PC-9 (cell line): Measurements from ENCODE around the gene NLGN2. TPM values are rescaled to one million over a fixed set of nuclear protein-coding genes. Genes with fewer than 3 reads are reported as not detected.

Source experiments
- BruUV-seq: library from RNA; stranded (reverse); fragments of 400-500 nt; replicated peaks from 2 replicates; lab custom pipeline; 2021; lab: Mats Ljungman, UMichigan
- CTCF ChIA-PET: fragments of 300-600 bp; sonication (Branson Sonifier 250); formaldehyde crosslinking; loops from one replicate; lab custom pipeline; 2022; ENCODE audit warnings: antibody characterized with exemption; lab: Charles Lee
- POLR2A ChIA-PET: fragments of 300-600 bp; sonication (Branson Sonifier 250); formaldehyde crosslinking; loops from one replicate; lab custom pipeline; 2022; ENCODE audit warnings: antibody characterized with exemption; ENCODE audit not compliant: unreplicated experiment; lab: Charles Lee
- DNase-seq, 2 experiments: peaks; one replicate each; pipeline versions ENCODE4 v3.0.0 to v3.0.0-alpha.2; 2015 to 2022; ENCODE audit warnings: mixed read lengths in 1 of 2
- H2AFZ ChIP-seq: fragments of 200-600 bp; sonication (generic); 2 replicates; pipeline ENCODE4 v1.8.1; 2017; ENCODE audit warnings: antibody characterized with exemption
- H3F3A ChIP-seq: fragments of 200-600 bp; sonication (generic); 2 replicates; pipeline ENCODE4 v1.8.1; 2017; ENCODE audit warnings: antibody characterized with exemption, mild to moderate bottlenecking, low read depth; ENCODE audit not compliant: insufficient read depth
- H3K27ac ChIP-seq: fragments of 200-600 bp; sonication (generic); 2 replicates; pipeline ENCODE4 v1.6.1; 2016; ENCODE audit warnings: mixed run types
- H3K27me3 ChIP-seq: fragments of 200-600 bp; sonication (generic); 2 replicates; pipeline ENCODE4 v1.6.1; 2016; ENCODE audit warnings: low read depth, mixed run types; ENCODE audit not compliant: insufficient read depth
- H3K36me3 ChIP-seq: fragments of 200-600 bp; sonication (generic); 2 replicates; pipeline ENCODE4 v1.6.1; 2016; ENCODE audit warnings: low read depth, mixed run types
- H3K4me1 ChIP-seq: fragments of 200-600 bp; sonication (generic); replicated peaks from 2 replicates; pipeline ENCODE4 v1.6.1; 2016; ENCODE audit warnings: mixed run types; ENCODE audit not compliant: insufficient read depth
- H3K4me2 ChIP-seq: fragments of 200-600 bp; sonication (generic); 2 replicates; pipeline ENCODE4 v1.6.1; 2017; ENCODE audit warnings: mixed run types
- H3K4me3 ChIP-seq: fragments of 200-600 bp; sonication (generic); 2 replicates; pipeline ENCODE4 v1.6.1; 2016; ENCODE audit warnings: mixed run types
- H3K79me2 ChIP-seq: fragments of 200-600 bp; sonication (generic); 2 replicates; pipeline ENCODE4 v1.6.1; 2017; ENCODE audit warnings: low read depth, mixed run types
- H3K9me2 ChIP-seq: fragments of 200-600 bp; sonication (generic); 2 replicates; pipeline ENCODE4 v1.8.1; 2017; ENCODE audit warnings: mild to moderate bottlenecking; ENCODE audit not compliant: insufficient read depth
- H3K9me3 ChIP-seq: fragments of 200-600 bp; sonication (generic); 2 replicates; pipeline ENCODE4 v1.8.1; 2016; ENCODE audit warnings: low read depth; ENCODE audit not compliant: insufficient read depth
- H4K20me1 ChIP-seq: fragments of 200-600 bp; sonication (generic); 2 replicates; pipeline ENCODE4 v1.8.1; 2017; ENCODE audit not compliant: insufficient read depth
- EZH2 ChIP-seq: fragments of 200-600 bp; sonication (generic); IDR thresholded peaks from 2 replicates; pipeline ENCODE4 v1.8.0; 2017; ENCODE audit warnings: antibody characterized with exemption, low read depth
- intact Hi-C: fragments of 100-400 bp; cut with micrococcal nuclease; formaldehyde crosslinking; loops from one replicate; pipeline ENCODE4 v1.10.0; 2022; ENCODE audit not compliant: unreplicated experiment
- total RNA-seq: library from RNA; stranded (reverse); gene quantifications from 2 replicates; pipeline ENCODE4 v1.2.3, GENCODE V29; 2021
- TF ChIP-seq, protein P1 (sequence below): fragments of 200-600 bp; sonication (generic); conservative IDR thresholded peaks from 2 replicates; pipeline ENCODE4 v1.6.1; 2017; ENCODE audit warnings: mixed run types, antibody characterized with exemption, mild to moderate bottlenecking, moderate library complexity

The NLGN2 gene
- total RNA-seq, 1 experiment from 2014 or later: 86.3 TPM

DNA sequence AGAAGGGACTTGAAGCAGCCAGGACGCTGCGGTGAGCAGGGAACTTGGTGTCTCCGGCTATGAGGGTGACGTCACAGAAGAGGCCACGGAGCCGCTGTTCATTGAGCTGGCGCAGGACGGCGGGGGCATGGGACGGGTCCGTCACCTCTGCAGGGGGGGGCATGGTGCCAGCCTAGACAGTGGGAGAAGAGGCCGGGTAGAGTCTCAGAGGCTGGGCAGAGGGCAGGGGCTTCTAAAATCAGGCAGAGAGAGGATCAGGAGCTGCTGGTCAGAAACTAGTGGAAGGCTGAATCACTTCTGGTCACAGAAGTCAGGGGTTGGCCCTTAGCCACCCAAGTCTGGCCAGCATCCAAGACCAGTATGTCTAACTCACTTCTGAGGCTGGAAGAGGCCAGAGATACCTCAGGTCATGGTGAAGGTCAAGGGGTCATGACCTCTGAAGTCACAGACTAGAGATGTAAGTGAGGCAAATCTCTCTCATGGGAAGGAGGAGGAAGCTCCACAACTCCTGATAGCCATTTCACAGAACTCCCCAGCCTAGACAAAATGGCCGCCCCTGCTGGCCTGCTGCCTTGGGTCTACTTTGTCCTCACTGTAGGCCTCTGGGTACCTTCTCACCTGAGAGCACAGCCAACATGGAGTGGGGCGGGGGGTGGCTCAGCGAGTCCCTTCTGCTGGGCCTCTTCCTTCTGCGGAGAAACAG lies 59.1 kb downstream of the NLGN2 start:
- DNase-seq: no peak
- BruUV-seq: no TSS peak
- H3K9me2 ChIP-seq: no peaks in the 10 kb centered on the region
- H3K27me3 ChIP-seq: no peaks in the 10 kb centered on the region
- POLR2A ChIA-PET: no interaction called here
- H3F3A ChIP-seq: no peaks in the 10 kb centered on the region
- H3K9me3 ChIP-seq: no peaks in the 10 kb centered on the region
- CTCF ChIA-PET: no interaction called here
- no peak overlapping the region for H3K4me2 ChIP-seq
- TF ChIP-seq, protein P1, sequence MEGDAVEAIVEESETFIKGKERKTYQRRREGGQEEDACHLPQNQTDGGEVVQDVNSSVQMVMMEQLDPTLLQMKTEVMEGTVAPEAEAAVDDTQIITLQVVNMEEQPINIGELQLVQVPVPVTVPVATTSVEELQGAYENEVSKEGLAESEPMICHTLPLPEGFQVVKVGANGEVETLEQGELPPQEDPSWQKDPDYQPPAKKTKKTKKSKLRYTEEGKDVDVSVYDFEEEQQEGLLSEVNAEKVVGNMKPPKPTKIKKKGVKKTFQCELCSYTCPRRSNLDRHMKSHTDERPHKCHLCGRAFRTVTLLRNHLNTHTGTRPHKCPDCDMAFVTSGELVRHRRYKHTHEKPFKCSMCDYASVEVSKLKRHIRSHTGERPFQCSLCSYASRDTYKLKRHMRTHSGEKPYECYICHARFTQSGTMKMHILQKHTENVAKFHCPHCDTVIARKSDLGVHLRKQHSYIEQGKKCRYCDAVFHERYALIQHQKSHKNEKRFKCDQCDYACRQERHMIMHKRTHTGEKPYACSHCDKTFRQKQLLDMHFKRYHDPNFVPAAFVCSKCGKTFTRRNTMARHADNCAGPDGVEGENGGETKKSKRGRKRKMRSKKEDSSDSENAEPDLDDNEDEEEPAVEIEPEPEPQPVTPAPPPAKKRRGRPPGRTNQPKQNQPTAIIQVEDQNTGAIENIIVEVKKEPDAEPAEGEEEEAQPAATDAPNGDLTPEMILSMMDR: no peak
- TF ChIP-seq EZH2: no peak
- H3K4me3 ChIP-seq: no peak overlapping the region
- H3K36me3 ChIP-seq: no peaks in the 10 kb centered on the region
- no peaks in the 10 kb centered on the region for H4K20me1 ChIP-seq
- intact Hi-C loops: no loop called here
- no peak overlapping the region for H2AFZ ChIP-seq
- H3K27ac ChIP-seq: no peak overlapping the region
- H3K4me1 ChIP-seq: no peaks in the 10 kb centered on the region
- H3K79me2 ChIP-seq: no peaks in the 10 kb centered on the region

DNA sequence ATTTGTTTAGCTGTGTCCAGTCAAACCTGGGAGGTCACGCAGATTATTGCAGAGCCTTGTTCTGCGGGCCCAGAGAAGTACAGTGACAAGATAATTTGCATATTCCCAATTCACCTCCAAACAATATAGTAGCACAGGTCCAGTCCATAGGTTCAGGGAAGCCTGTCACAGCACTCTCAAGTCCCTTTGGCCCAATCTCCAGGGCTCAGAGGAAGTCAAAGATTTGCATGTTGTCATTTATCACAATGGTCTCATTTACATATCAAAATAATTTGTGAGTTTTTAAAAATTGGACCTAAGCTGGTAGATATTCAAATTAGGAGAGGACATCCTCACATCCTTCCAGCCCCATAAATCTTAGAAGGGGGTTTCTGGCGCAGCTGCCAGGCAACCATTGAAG lies 59.9 kb downstream of the NLGN2 start:
- Histone ChIP-seq H3K4me2 (no peak overlapping the region), H3K27me3 (no peaks in the 10 kb centered on the region), H3K9me3 (no peaks in the 10 kb centered on the region), H3K4me3 (no peak overlapping the region), H3K27ac (no peak overlapping the region), H3K36me3 (no peaks in the 10 kb centered on the region), H4K20me1 (no peaks in the 10 kb centered on the region), H3K4me1 (no peaks in the 10 kb centered on the region), H3K79me2 (no peaks in the 10 kb centered on the region), H2AFZ (no peak overlapping the region), H3K9me2 (no peaks in the 10 kb centered on the region), H3F3A (no peaks in the 10 kb centered on the region)
- CTCF ChIA-PET: no interaction called here
- no peak for DNase-seq
- POLR2A ChIA-PET: interaction anchor here (0.6 kb wide), 1 partner anchor 10 kb away, joined by 3 read pairs; no protein-coding TSS in a partner anchor
- TF ChIP-seq, protein P1: no peak
- TF ChIP-seq EZH2: no peak
- intact Hi-C loops: no loop called here
- BruUV-seq: no TSS peak

DNA sequence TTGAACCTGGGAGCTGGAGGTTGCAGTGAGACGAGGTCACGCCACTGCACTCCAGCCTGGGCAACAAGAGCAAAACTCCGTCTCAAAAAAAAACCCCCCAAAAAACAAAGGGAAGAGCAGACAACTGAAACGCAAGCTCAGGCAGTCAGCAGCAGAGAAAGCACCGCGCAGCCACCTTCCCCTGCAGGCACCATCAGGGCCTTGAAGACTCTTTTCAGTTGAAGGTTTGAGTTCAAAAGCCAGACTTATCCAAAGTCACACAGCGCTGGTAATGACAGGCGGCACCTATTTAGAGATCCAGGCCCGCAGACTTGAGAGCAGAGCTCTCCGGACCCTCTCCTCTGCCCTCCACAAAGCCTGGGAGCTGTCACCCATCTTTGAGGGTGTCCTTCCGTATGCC lies 60.6 kb downstream of the NLGN2 start:
- H4K20me1 ChIP-seq: no peaks in the 10 kb centered on the region
- H3F3A ChIP-seq: no peaks in the 10 kb centered on the region
- BruUV-seq: no TSS peak
- intact Hi-C loops: no loop called here
- H3K4me1 ChIP-seq: no peaks in the 10 kb centered on the region
- ChIA-PET POLR2A (no interaction called here), CTCF (no interaction called here)
- H3K9me2 ChIP-seq: no peaks in the 10 kb centered on the region
- no peak for DNase-seq
- H2AFZ ChIP-seq: no peak overlapping the region
- no peak overlapping the region for H3K4me2 ChIP-seq
- H3K27me3 ChIP-seq: no peaks in the 10 kb centered on the region
- no peaks in the 10 kb centered on the region for H3K36me3 ChIP-seq
- 0 out of 2 replicates have a peak, but pooled peaks cover under 1% of the 10 kb centered on the region for H3K79me2 ChIP-seq
- no peaks in the 10 kb centered on the region for H3K9me3 ChIP-seq
- H3K27ac ChIP-seq: no peak overlapping the region
- no peak overlapping the region for H3K4me3 ChIP-seq
- TF ChIP-seq EZH2: no peak
- TF ChIP-seq, protein P1: no peak
